ENCODE results near the gene NLE1. TPM values are rescaled to one million over a fixed set of nuclear protein-coding genes. Genes with fewer than 3 reads are reported as not detected.
"Not testable (repeated sequence)": the region's sequence is repeated elsewhere in the genome, so short reads cannot be mapped to it uniquely, and the experiment has no call there.

Gene NLE1
- polyA plus RNA-seq, 3 donors: 14.0 to 18.1 (median 16.8) TPM

- DNase-seq (ENCODE audit: extremely low read depth in 1 of 11, low read depth in 9 of 11, low spot score in 4 of 11): no peak
These were observed 2.7 kb upstream of the NLE1 start for GRCh38 chr17:35144840-35145239.

GRCh38 chr17:35142467-35142796 is 329 bp upstream of the NLE1 start:
- no peak for DNase-seq (ENCODE audit: extremely low read depth in 1 of 11, low read depth in 9 of 11, low spot score in 4 of 11)

GRCh38 chr17:35138218-35138617 is 3.9 kb downstream of the NLE1 start:
- DNase-seq (ENCODE audit: extremely low read depth in 1 of 11, low read depth in 9 of 11, low spot score in 4 of 11): no peak

GRCh38 chr17:35135322-35135721 is 6.8 kb downstream of the NLE1 start:
- no peak for DNase-seq (ENCODE audit: extremely low read depth in 1 of 11, low read depth in 9 of 11, low spot score in 4 of 11)

- DNase-seq (ENCODE audit: extremely low read depth in 1 of 11, low read depth in 9 of 11, low spot score in 4 of 11): no peak
These were observed 9.1 kb downstream of the NLE1 start for GRCh38 chr17:35132816-35133550.

- DNase-seq (ENCODE audit: extremely low read depth in 1 of 11, low read depth in 9 of 11, low spot score in 4 of 11): no peak
These were observed 10.0 kb downstream of the NLE1 start for GRCh38 chr17:35132099-35132498.

- DNase-seq (ENCODE audit: extremely low read depth in 1 of 11, low read depth in 9 of 11, low spot score in 4 of 11): no peak
These were observed 11.7 kb downstream of the NLE1 start for GRCh38 chr17:35130392-35130791.

- no peak for DNase-seq (ENCODE audit: extremely low read depth in 1 of 11, low read depth in 9 of 11, low spot score in 4 of 11)
These were observed 12.1 kb downstream of the NLE1 start for GRCh38 chr17:35129973-35130351.

GRCh38 chr17:35129154-35129972 is 12.7 kb downstream of the NLE1 start:
- DNase-seq (ENCODE audit: extremely low read depth in 1 of 11, low read depth in 9 of 11, low spot score in 4 of 11): no peak

- no peak for DNase-seq (ENCODE audit: extremely low read depth in 1 of 11, low read depth in 9 of 11, low spot score in 4 of 11)
These were observed 14.2 kb downstream of the NLE1 start for GRCh38 chr17:35127751-35128514.

GRCh38 chr17:35121315-35121714 is 20.8 kb downstream of the NLE1 start, which contains the start of gene FNDC8:
TSS of gene FNDC8 (plus strand) at chr17:35121615. CDS start at chr17:35121694, 79 bp downstream.
- DNase-seq (ENCODE audit: extremely low read depth in 1 of 11, low read depth in 9 of 11, low spot score in 4 of 11): no peak

- peak in 10 of 11 donors; percentile 50 to 75 (median 64) for DNase-seq (ENCODE audit: extremely low read depth in 1 of 11, low read depth in 9 of 11, low spot score in 4 of 11)
These were observed 22.5 kb downstream of the NLE1 start, which contains the start of gene RAD51D for GRCh38 chr17:35119370-35120165. TSS of gene RAD51D (minus strand) at chr17:35119860. CDS start at chr17:35119613, 247 bp downstream.

- no peak for DNase-seq (ENCODE audit: extremely low read depth in 1 of 11, low read depth in 9 of 11, low spot score in 4 of 11)
These were observed 24.1 kb downstream of the NLE1 start for GRCh38 chr17:35117984-35118383.

GRCh38 chr17:35116845-35117244 is 25.3 kb downstream of the NLE1 start:
- no peak for DNase-seq (ENCODE audit: extremely low read depth in 1 of 11, low read depth in 9 of 11, low spot score in 4 of 11)

GRCh38 chr17:35110791-35111190 is 31.3 kb downstream of the NLE1 start:
- not testable (repeated sequence) for DNase-seq (ENCODE audit: extremely low read depth in 1 of 11, low read depth in 9 of 11, low spot score in 4 of 11)

GRCh38 chr17:35104844-35105450 is 37.2 kb downstream of the NLE1 start:
- no peak for DNase-seq (ENCODE audit: extremely low read depth in 1 of 11, low read depth in 9 of 11, low spot score in 4 of 11)

- DNase-seq (ENCODE audit: extremely low read depth in 1 of 11, low read depth in 9 of 11, low spot score in 4 of 11): no peak
These were observed 38.8 kb downstream of the NLE1 start for GRCh38 chr17:35103271-35103670.

- no peak for DNase-seq (ENCODE audit: extremely low read depth in 1 of 11, low read depth in 9 of 11, low spot score in 4 of 11)
These were observed 40.4 kb downstream of the NLE1 start for GRCh38 chr17:35101725-35102124.

Data from renal cortex interstitium (tissue), 11 donors.